HEK293 (cell line): Measurements from ENCODE around the gene ZNF280A.

Experiments
- ZFP41 ChIP-seq: fragments of 450-650 bp; formaldehyde crosslinking; IDR thresholded peaks from 2 replicates; pipeline ENCODE4 v1.5.1; 2016; ENCODE audit warnings: missing biosample characterization, missing genetic modification characterization, borderline replicate concordance
- ZNF112 ChIP-seq: fragments of 450-650 bp; formaldehyde crosslinking; IDR thresholded peaks from 2 replicates; pipeline ENCODE4 v1.5.0; 2017; ENCODE audit warnings: missing biosample characterization, missing genetic modification characterization

- TF ChIP-seq ZFP41 (tag by site-specific recombination) = no peak
- no peak for TF ChIP-seq ZNF112 (tag by site-specific recombination)
Observed at GRCh38 chr22:22550789-22551434, 30.8 kb upstream of the ZNF280A start.
